ENCODE results near the gene TPRA1.

TPRA1 gene

DNA sequence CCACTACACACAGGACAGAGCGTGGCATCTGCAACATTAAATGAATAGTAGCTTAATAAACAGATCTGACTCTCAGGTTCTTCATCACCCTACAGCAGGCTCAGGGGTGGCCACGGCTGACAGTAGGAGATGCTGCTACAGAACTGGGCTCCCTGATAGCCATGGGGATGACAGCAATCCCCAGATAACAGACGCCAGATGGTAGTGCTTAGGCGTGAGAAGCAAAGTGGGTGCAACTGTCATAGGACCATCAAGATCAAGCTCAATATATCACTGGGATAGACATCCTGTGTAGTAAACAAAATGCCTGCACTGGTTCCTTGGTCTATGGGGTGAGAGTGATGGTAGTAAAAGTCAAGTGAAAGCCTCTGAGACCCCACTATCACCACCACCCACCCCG is 2.6 kb upstream of the TPRA1 start:
- no peaks in the 10 kb centered on the region for H3K9me3 ChIP-seq (ENCODE audit: low read length)
- no peak overlapping the region for H2AFZ ChIP-seq (ENCODE audit: low read depth, low read length)
- H3K4me3 ChIP-seq (ENCODE audit: low read length) = no peak overlapping the region
- H3K36me3 ChIP-seq (ENCODE audit: insufficient read depth, low read length) = no peaks in the 10 kb centered on the region
- H3K4me1 ChIP-seq (ENCODE audit: insufficient read depth, low read length) = peaks cover 20% of the 10 kb centered on the region
- H3K27me3 ChIP-seq (ENCODE audit: insufficient read depth, low read length) = no peaks in the 10 kb centered on the region

DNA sequence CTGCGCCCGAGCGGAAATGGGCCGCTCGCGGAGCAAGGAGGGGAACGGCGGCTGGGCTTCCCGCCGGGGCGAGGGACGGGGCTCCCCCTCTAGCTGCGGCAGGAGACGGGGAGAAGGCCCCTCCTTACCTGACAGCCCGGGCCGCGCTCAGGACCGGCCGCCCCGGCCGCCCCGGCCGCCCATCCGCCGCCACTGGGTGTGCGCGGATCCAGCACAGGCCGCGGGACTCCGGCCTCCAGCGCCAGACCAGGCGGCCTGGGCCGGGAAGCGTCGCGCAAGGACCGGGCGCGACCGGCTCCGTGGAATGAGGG is 296 bp downstream of the TPRA1 start:
- Histone ChIP-seq H3K9me3 (ENCODE audit: low read length) (no peaks in the 10 kb centered on the region), H2AFZ (ENCODE audit: low read depth, low read length) (peak overlapping the region; percentile 22), H3K27me3 (ENCODE audit: insufficient read depth, low read length) (no peaks in the 10 kb centered on the region), H3K4me3 (ENCODE audit: low read length) (peak overlapping the region; percentile 81), H3K4me1 (ENCODE audit: insufficient read depth, low read length) (peaks cover 23% of the 10 kb centered on the region), H3K36me3 (ENCODE audit: insufficient read depth, low read length) (no peaks in the 10 kb centered on the region)

GRCh38 chr3:127589600-127590281 is 792 bp downstream of the TPRA1 start:
- Histone ChIP-seq H3K27me3 (ENCODE audit: insufficient read depth, low read length) (no peaks in the 10 kb centered on the region), H3K4me3 (ENCODE audit: low read length) (peak overlapping the region; percentile 81), H3K4me1 (ENCODE audit: insufficient read depth, low read length) (peaks cover 23% of the 10 kb centered on the region), H2AFZ (ENCODE audit: low read depth, low read length) (peak overlapping the region; percentile 22), H3K9me3 (ENCODE audit: low read length) (no peaks in the 10 kb centered on the region), H3K36me3 (ENCODE audit: insufficient read depth, low read length) (no peaks in the 10 kb centered on the region)

- Histone ChIP-seq H3K27me3 (ENCODE audit: insufficient read depth, low read length) (no peaks in the 10 kb centered on the region), H2AFZ (ENCODE audit: low read depth, low read length) (no peak overlapping the region), H3K36me3 (ENCODE audit: insufficient read depth, low read length) (no peaks in the 10 kb centered on the region), H3K4me3 (ENCODE audit: low read length) (peak overlapping the region; percentile 81), H3K9me3 (ENCODE audit: low read length) (no peaks in the 10 kb centered on the region), H3K4me1 (ENCODE audit: insufficient read depth, low read length) (peaks cover 23% of the 10 kb centered on the region)
Measured at GRCh38 chr3:127588806-127589577, 1.5 kb downstream of the TPRA1 start.

GRCh38 chr3:127587876-127588275 is 2.7 kb downstream of the TPRA1 start:
- Histone ChIP-seq H3K4me3 (ENCODE audit: low read length) (no peak overlapping the region), H3K36me3 (ENCODE audit: insufficient read depth, low read length) (no peaks in the 10 kb centered on the region), H3K4me1 (ENCODE audit: insufficient read depth, low read length) (peaks cover 23% of the 10 kb centered on the region), H3K9me3 (ENCODE audit: low read length) (no peaks in the 10 kb centered on the region), H2AFZ (ENCODE audit: low read depth, low read length) (no peak overlapping the region), H3K27me3 (ENCODE audit: insufficient read depth, low read length) (no peaks in the 10 kb centered on the region)

GRCh38 chr3:127585813-127586413 is 4.6 kb downstream of the TPRA1 start:
- Histone ChIP-seq H3K36me3 (ENCODE audit: insufficient read depth, low read length) (no peaks in the 10 kb centered on the region), H2AFZ (ENCODE audit: low read depth, low read length) (no peak overlapping the region), H3K4me3 (ENCODE audit: low read length) (no peak overlapping the region), H3K27me3 (ENCODE audit: insufficient read depth, low read length) (no peaks in the 10 kb centered on the region), H3K4me1 (ENCODE audit: insufficient read depth, low read length) (peaks cover 16% of the 10 kb centered on the region), H3K9me3 (ENCODE audit: low read length) (no peaks in the 10 kb centered on the region)

DNA sequence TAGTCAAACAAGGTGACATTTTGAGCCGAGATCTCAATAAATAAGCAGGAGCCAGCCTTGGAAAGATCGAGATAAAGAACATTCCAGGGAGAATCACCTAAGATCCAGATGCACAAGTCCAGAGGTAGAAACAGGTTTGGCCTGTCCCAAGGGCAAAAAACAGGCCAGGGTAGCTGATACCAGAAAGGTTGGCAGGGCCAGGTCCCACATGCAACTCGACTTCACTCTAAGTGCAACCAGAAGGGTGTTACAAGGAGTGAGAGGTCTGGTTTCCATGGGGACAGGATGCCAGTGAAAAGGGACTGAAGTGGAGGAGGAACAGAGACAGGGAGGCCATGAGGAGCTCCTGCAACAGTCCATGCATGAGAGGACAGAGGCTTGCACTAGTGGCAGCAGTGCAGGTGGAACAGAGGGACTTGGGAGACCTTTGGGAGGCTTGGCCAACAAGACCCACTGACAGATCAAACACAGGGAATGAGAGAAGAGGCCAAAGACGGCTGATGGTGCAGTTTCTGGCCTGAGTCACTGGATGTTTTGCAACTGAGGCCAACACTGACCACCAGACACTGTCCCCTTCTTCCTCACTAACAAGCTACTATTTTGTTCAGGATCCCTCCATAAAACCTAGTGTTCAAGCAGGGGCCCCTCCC is 5.2 kb downstream of the TPRA1 start:
- Histone ChIP-seq H2AFZ (ENCODE audit: low read depth, low read length) (no peak overlapping the region), H3K4me3 (ENCODE audit: low read length) (no peak overlapping the region), H3K4me1 (ENCODE audit: insufficient read depth, low read length) (peaks cover 16% of the 10 kb centered on the region), H3K36me3 (ENCODE audit: insufficient read depth, low read length) (no peaks in the 10 kb centered on the region), H3K27me3 (ENCODE audit: insufficient read depth, low read length) (no peaks in the 10 kb centered on the region), H3K9me3 (ENCODE audit: low read length) (no peaks in the 10 kb centered on the region)

GRCh38 chr3:127584734-127585133 is 5.8 kb downstream of the TPRA1 start:
- Histone ChIP-seq H3K4me3 (ENCODE audit: low read length) (no peak overlapping the region), H3K27me3 (ENCODE audit: insufficient read depth, low read length) (no peaks in the 10 kb centered on the region), H3K9me3 (ENCODE audit: low read length) (no peaks in the 10 kb centered on the region), H2AFZ (ENCODE audit: low read depth, low read length) (no peak overlapping the region), H3K36me3 (ENCODE audit: insufficient read depth, low read length) (no peaks in the 10 kb centered on the region), H3K4me1 (ENCODE audit: insufficient read depth, low read length) (peaks cover 16% of the 10 kb centered on the region)

- Histone ChIP-seq H3K27me3 (ENCODE audit: insufficient read depth, low read length) (no peaks in the 10 kb centered on the region), H3K4me3 (ENCODE audit: low read length) (no peak overlapping the region), H3K9me3 (ENCODE audit: low read length) (no peaks in the 10 kb centered on the region), H3K4me1 (ENCODE audit: insufficient read depth, low read length) (no peaks in the 10 kb centered on the region), H3K36me3 (ENCODE audit: insufficient read depth, low read length) (peaks cover 7% of the 10 kb centered on the region), H2AFZ (ENCODE audit: low read depth, low read length) (no peak overlapping the region)
Measured at GRCh38 chr3:127580327-127581060, 10.0 kb downstream of the TPRA1 start.

- no peaks in the 10 kb centered on the region for H3K27me3 ChIP-seq (ENCODE audit: insufficient read depth, low read length)
- no peaks in the 10 kb centered on the region for H3K9me3 ChIP-seq (ENCODE audit: low read length)
- no peak overlapping the region for H2AFZ ChIP-seq (ENCODE audit: low read depth, low read length)
- peaks cover 13% of the 10 kb centered on the region for H3K36me3 ChIP-seq (ENCODE audit: insufficient read depth, low read length)
- no peak overlapping the region for H3K4me3 ChIP-seq (ENCODE audit: low read length)
- no peaks in the 10 kb centered on the region for H3K4me1 ChIP-seq (ENCODE audit: insufficient read depth, low read length)
Measured at GRCh38 chr3:127578802-127579201, 11.7 kb downstream of the TPRA1 start.

GRCh38 chr3:127578168-127578567 is 12.4 kb downstream of the TPRA1 start:
- Histone ChIP-seq H3K4me1 (ENCODE audit: insufficient read depth, low read length) (no peaks in the 10 kb centered on the region), H3K27me3 (ENCODE audit: insufficient read depth, low read length) (no peaks in the 10 kb centered on the region), H2AFZ (ENCODE audit: low read depth, low read length) (no peak overlapping the region), H3K9me3 (ENCODE audit: low read length) (no peaks in the 10 kb centered on the region), H3K36me3 (ENCODE audit: insufficient read depth, low read length) (peaks cover 15% of the 10 kb centered on the region), H3K4me3 (ENCODE audit: low read length) (no peak overlapping the region)

DNA sequence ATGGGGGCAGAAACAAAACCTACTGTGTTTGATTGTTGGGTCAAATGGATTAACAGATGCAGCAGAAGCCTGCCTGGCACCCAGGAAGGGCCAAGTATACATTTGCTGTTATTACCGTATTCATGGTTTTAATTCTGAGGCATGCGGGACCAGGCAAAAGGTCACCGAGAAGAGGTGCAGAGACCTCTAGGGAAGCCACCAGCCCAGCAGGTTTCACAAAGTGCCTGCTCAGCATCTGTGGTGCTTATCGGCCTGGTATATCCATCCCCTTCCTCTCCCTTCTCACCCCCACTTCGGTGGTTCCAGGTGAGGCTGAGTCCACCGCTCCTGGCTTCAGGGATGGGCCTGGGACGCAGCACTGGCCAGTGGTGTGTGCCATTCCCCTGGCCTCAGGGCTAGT is 13.1 kb downstream of the TPRA1 start:
- H2AFZ ChIP-seq (ENCODE audit: low read depth, low read length) = no peak overlapping the region
- no peaks in the 10 kb centered on the region for H3K4me1 ChIP-seq (ENCODE audit: insufficient read depth, low read length)
- no peaks in the 10 kb centered on the region for H3K9me3 ChIP-seq (ENCODE audit: low read length)
- H3K4me3 ChIP-seq (ENCODE audit: low read length) = no peak overlapping the region
- peaks cover 20% of the 10 kb centered on the region for H3K36me3 ChIP-seq (ENCODE audit: insufficient read depth, low read length)
- no peaks in the 10 kb centered on the region for H3K27me3 ChIP-seq (ENCODE audit: insufficient read depth, low read length)
